HG02852 (cell line): ENCODE data around the gene SULT2A1.
"Not testable (repeated sequence)": the region's sequence is repeated elsewhere in the genome, so short reads cannot be mapped to it uniquely, and the experiment has no call there.

Source experiments
- ATAC-seq: cut with Tn5 transposase; IDR thresholded peaks from one replicate; pipeline ENCODE4 v1.9.1; 2021; ENCODE audit warnings: mild to moderate bottlenecking, moderate library complexity; ENCODE audit not compliant: unreplicated experiment

Gene SULT2A1

GRCh38 chr19:47860602-47861297 lies 25.4 kb downstream of the SULT2A1 start:
- no peak for ATAC-seq

GRCh38 chr19:47859838-47860237 lies 26.3 kb downstream of the SULT2A1 start:
- not testable (repeated sequence) for ATAC-seq

GRCh38 chr19:47858646-47859285 lies 27.3 kb downstream of the SULT2A1 start, which contains the start of gene TPRX2:
Gene TPRX2, plus strand, starts transcription at chr19:47859235. Its CDS starts 12 bp downstream, at chr19:47859247.
- not testable (repeated sequence) for ATAC-seq

GRCh38 chr19:47858231-47858630 lies 27.9 kb downstream of the SULT2A1 start:
- ATAC-seq: not testable (repeated sequence)

- no peak for ATAC-seq
These were observed 31.7 kb downstream of the SULT2A1 start for GRCh38 chr19:47854459-47854858.

GRCh38 chr19:47853003-47853402 lies 33.1 kb downstream of the SULT2A1 start:
- no peak for ATAC-seq

- ATAC-seq: no peak
These were observed 37.2 kb downstream of the SULT2A1 start for GRCh38 chr19:47848823-47849473.

GRCh38 chr19:47848425-47848822 lies 37.7 kb downstream of the SULT2A1 start:
- ATAC-seq: no peak

DNA sequence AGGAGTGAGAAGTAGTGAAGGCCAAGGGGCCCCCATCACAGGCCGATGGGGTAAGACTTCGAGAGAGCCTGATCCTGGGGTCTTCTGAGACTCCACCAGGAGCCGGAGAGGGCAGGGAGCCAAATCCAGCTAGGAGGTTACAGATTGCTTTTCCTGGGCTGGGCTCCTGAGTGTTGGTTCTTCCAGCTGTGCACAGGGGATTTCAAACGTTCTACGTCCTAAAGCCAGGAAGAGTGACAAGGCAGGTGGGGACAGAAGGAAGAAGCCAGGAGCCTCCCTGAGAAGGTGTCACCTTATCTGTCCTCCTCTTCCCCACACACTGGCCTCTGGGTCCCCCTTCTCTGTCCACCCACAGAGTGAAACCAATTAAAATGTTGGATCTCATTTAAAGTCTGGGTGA lies 43.2 kb downstream of the SULT2A1 start:
- ATAC-seq: no peak

- no peak for ATAC-seq
These were observed 46.2 kb downstream of the SULT2A1 start for GRCh38 chr19:47839913-47840312.

- no peak for ATAC-seq
These were observed 46.7 kb downstream of the SULT2A1 start for GRCh38 chr19:47839411-47839810.

- no peak for ATAC-seq
These were observed 50.1 kb downstream of the SULT2A1 start for GRCh38 chr19:47836038-47836437.

- no peak for ATAC-seq
These were observed 53.4 kb downstream of the SULT2A1 start for GRCh38 chr19:47832723-47833122.

- no peak for ATAC-seq
These were observed 59.3 kb downstream of the SULT2A1 start for GRCh38 chr19:47826800-47827199.

- ATAC-seq: no peak
These were observed 61.7 kb downstream of the SULT2A1 start for GRCh38 chr19:47824396-47824795.

- ATAC-seq: no peak
These were observed 64.6 kb downstream of the SULT2A1 start, which contains the start of gene CRX for GRCh38 chr19:47821460-47822020. Gene CRX, plus strand, starts transcription at chr19:47821937. Its CDS starts 12,507 bp downstream, at chr19:47834444.
